Erythroblast (primary cell): ENCODE results near the gene WDR76.

Source experiments
- GATA1 ChIP-seq: IDR thresholded peaks from 2 replicates; pipeline ENCODE4 v1.6.1; 2011; ENCODE audit warnings: low read depth, mild to moderate bottlenecking, control low read depth, low read length, moderate library complexity
- POLR2A ChIP-seq: IDR thresholded peaks from 2 replicates; pipeline ENCODE4 v1.6.1; 2011; ENCODE audit warnings: mild to moderate bottlenecking, low read length

DNA sequence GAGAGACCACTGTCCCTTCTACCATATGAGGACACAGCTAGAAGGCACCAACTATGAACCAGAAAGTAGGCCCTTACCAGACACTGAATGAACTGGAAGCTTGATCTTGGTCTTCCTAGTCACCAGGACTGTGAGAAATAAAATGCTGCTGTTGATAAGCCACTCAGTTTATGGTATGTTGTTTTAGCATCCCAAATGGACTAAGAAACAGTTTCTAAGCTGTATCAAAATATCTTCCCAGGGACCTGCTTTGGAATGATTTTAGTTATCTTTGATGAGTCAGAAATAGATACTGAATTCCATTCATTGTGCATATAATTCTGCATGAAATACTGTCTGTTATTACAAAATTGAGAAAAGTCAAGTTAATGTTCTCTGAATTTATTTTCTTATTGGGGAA is 18.6 kb downstream of the WDR76 start:
- TF ChIP-seq POLR2A (no peak), GATA1 (no peak)
